Measurements from ENCODE around the gene HCLS1. TPM values are rescaled to one million over a fixed set of nuclear protein-coding genes. Genes with fewer than 3 reads are reported as not detected.

HCLS1 gene
- total and polyA plus RNA-seq, 9 of the 15 experiments (the other 6 are each of a cell fraction or from before 2014, with no cell fraction given) = 4.8 to 34.1 (median 22.0) TPM

- no peaks in the 10 kb centered on the region for H4K20me1 ChIP-seq (replicated peaks; ENCODE audit: control insufficient read depth, insufficient read depth, low read length)
- DNase-seq (ENCODE audit: extremely low read depth in 1 of 4, low spot score in 3 of 4) (no peak), FAIRE-seq (no peak), ATAC-seq (no peak)
- no peaks in the 10 kb centered on the region for H3K9me3 ChIP-seq (replicated peaks; ENCODE audit: control insufficient read depth, insufficient read depth, low read depth, low read length)
- no TSS peak for BruUV-seq (replicated peaks)
- in situ Hi-C loops (cut with MboI) (no loop called here), intact Hi-C loops (cut with micrococcal nuclease) (no loop called here)
- no peaks in the 10 kb centered on the region for H3K4me1 ChIP-seq (replicated peaks in 1 of 2; ENCODE audit: control insufficient read depth in 2 of 2, insufficient read depth in 2 of 2, low read length in 2 of 2)
- no peak overlapping the region for H3K27ac ChIP-seq (ENCODE audit: extremely low read depth, low read depth, low read length)
- peaks cover 36% of the 10 kb centered on the region for H3K36me3 ChIP-seq (ENCODE audit: control insufficient read depth, insufficient read depth, low read length)
- H3K4me3 ChIP-seq = no peak overlapping the region
- TF ChIP-seq, protein P1, sequence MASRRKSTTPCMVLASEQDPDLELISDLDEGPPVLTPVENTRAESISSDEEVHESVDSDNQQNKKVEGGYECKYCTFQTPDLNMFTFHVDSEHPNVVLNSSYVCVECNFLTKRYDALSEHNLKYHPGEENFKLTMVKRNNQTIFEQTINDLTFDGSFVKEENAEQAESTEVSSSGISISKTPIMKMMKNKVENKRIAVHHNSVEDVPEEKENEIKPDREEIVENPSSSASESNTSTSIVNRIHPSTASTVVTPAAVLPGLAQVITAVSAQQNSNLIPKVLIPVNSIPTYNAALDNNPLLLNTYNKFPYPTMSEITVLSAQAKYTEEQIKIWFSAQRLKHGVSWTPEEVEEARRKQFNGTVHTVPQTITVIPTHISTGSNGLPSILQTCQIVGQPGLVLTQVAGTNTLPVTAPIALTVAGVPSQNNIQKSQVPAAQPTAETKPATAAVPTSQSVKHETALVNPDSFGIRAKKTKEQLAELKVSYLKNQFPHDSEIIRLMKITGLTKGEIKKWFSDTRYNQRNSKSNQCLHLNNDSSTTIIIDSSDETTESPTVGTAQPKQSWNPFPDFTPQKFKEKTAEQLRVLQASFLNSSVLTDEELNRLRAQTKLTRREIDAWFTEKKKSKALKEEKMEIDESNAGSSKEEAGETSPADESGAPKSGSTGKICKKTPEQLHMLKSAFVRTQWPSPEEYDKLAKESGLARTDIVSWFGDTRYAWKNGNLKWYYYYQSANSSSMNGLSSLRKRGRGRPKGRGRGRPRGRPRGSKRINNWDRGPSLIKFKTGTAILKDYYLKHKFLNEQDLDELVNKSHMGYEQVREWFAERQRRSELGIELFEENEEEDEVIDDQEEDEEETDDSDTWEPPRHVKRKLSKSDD (conservative IDR thresholded peaks at IDR 0.05; ENCODE audit: low read length) = no peak
- TF ChIP-seq, protein P2, sequence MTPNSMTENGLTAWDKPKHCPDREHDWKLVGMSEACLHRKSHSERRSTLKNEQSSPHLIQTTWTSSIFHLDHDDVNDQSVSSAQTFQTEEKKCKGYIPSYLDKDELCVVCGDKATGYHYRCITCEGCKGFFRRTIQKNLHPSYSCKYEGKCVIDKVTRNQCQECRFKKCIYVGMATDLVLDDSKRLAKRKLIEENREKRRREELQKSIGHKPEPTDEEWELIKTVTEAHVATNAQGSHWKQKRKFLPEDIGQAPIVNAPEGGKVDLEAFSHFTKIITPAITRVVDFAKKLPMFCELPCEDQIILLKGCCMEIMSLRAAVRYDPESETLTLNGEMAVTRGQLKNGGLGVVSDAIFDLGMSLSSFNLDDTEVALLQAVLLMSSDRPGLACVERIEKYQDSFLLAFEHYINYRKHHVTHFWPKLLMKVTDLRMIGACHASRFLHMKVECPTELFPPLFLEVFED (CRISPR knock-in tag; conservative IDR thresholded peaks at IDR 0.05) = no peak
- TF ChIP-seq HMBOX1 (IDR thresholded peaks at IDR 0.05) (no peak), GTF2E2 (tag; IDR thresholded peaks at IDR 0.05) (no peak), FOXO4 (CRISPR knock-in tag; IDR thresholded peaks at IDR 0.05) (no peak), TBP (optimal IDR thresholded peaks at IDR 0.05; ENCODE audit: low read depth, low read length) (no peak), ETS2 (tag; IDR thresholded peaks at IDR 0.05; ENCODE audit: borderline replicate concordance, poor library complexity, severe bottlenecking) (no peak), BRD9 (IDR thresholded peaks at IDR 0.05; ENCODE audit: low read depth, partially characterized antibody) (no peak), MECOM (CRISPR knock-in tag; IDR thresholded peaks at IDR 0.05) (no peak), SAFB (IDR thresholded peaks at IDR 0.05; ENCODE audit: borderline replicate concordance, low read depth, low read length) (no peak), KDM1A (IDR thresholded peaks at IDR 0.05) (no peak)
- TF ChIP-seq, protein P3, sequence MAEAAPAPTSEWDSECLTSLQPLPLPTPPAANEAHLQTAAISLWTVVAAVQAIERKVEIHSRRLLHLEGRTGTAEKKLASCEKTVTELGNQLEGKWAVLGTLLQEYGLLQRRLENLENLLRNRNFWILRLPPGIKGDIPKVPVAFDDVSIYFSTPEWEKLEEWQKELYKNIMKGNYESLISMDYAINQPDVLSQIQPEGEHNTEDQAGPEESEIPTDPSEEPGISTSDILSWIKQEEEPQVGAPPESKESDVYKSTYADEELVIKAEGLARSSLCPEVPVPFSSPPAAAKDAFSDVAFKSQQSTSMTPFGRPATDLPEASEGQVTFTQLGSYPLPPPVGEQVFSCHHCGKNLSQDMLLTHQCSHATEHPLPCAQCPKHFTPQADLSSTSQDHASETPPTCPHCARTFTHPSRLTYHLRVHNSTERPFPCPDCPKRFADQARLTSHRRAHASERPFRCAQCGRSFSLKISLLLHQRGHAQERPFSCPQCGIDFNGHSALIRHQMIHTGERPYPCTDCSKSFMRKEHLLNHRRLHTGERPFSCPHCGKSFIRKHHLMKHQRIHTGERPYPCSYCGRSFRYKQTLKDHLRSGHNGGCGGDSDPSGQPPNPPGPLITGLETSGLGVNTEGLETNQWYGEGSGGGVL (CRISPR knock-in tag; IDR thresholded peaks at IDR 0.05) = no peak
- TF ChIP-seq, protein P4, sequence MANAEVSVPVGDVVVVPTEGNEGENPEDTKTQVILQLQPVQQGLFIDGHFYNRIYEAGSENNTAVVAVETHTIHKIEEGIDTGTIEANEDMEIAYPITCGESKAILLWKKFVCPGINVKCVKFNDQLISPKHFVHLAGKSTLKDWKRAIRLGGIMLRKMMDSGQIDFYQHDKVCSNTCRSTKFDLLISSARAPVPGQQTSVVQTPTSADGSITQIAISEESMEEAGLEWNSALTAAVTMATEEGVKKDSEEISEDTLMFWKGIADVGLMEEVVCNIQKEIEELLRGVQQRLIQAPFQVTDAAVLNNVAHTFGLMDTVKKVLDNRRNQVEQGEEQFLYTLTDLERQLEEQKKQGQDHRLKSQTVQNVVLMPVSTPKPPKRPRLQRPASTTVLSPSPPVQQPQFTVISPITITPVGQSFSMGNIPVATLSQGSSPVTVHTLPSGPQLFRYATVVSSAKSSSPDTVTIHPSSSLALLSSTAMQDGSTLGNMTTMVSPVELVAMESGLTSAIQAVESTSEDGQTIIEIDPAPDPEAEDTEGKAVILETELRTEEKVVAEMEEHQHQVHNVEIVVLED (CRISPR knock-in tag; IDR thresholded peaks at IDR 0.05) = no peak
- H2AFZ ChIP-seq (ENCODE audit: low read depth, low read length) = no peak overlapping the region
- ChIA-PET POLR2A (interaction anchor here (0.7 kb wide), 1 partner anchor 72 kb away, joined by 3 read pairs; the partner anchor contains the start of gene GOLGB1), CTCF (ENCODE audit: low intra/inter-chr PET ratio) (no interaction called here)
- H3K79me2 ChIP-seq (ENCODE audit: control insufficient read depth, insufficient read depth, low read length) = no peaks in the 10 kb centered on the region
- no peaks in the 10 kb centered on the region for H3K9me1 ChIP-seq (ENCODE audit: control insufficient read depth, insufficient read depth, low read length)
- WGBS (ENCODE audit: insufficient coverage, low coverage, missing lambda C conversion rate) = 60% methylated on average over 1 of the region's 2 CpGs
- H3K4me2 ChIP-seq (ENCODE audit: insufficient read depth, low read length) = no peak overlapping the region
- no peaks in the 10 kb centered on the region for H3K27me3 ChIP-seq (ENCODE audit: control insufficient read depth in 2 of 2, insufficient read depth in 2 of 2, low read length in 2 of 2)
- no peak overlapping the region for H3K9ac ChIP-seq (ENCODE audit: insufficient read depth in 1 of 2, low read depth in 2 of 2, low read length in 2 of 2)
These were observed 16.4 kb upstream of the HCLS1 start for GRCh38 chr3:121677141-121677540.
